Vagina (tissue), 2 donors: ENCODE data around the gene SBK1. TPM values are rescaled to one million over a fixed set of nuclear protein-coding genes. Genes with fewer than 3 reads are reported as not detected.

ENCODE experiments used
- DNase-seq, 2 donors: peaks; one replicate each; pipeline ENCODE4 v3.0.0-alpha.2; 2017; ENCODE audit errors: extremely low spot score in 2 of 2
- H3K27ac ChIP-seq: fragments of 200-600 bp; sonication (generic); one replicate; pipeline ENCODE4 v1.5.1; 2019
- H3K27me3 ChIP-seq: fragments of 200-600 bp; sonication (generic); one replicate; pipeline ENCODE4 v1.5.1; 2019
- H3K36me3 ChIP-seq, 2 donors: fragments of 200-600 bp; sonication (generic); one replicate each; pipeline ENCODE4 v1.5.1; 2017 to 2019
- H3K4me1 ChIP-seq: fragments of 200-600 bp; sonication (generic); one replicate; pipeline ENCODE4 v1.5.1; 2019
- H3K4me3 ChIP-seq, 2 donors: fragments of 200-600 bp; sonication (generic); 1 replicate in 1 of 2; 2 replicates in 1 of 2; pipeline ENCODE4 v1.5.1; 2016 to 2019
- H3K9me3 ChIP-seq: fragments of 200-600 bp; sonication (generic); one replicate; pipeline ENCODE4 v1.5.1; 2019
- CTCF ChIP-seq, 3 experiments: fragments of 450-650 bp in 2 of 3; fragments of 200-600 bp in 1 of 3; sonication (generic) in 1 of 3; IDR thresholded peaks; one replicate each; pipeline ENCODE4 v1.5.1; 2017 to 2019; ENCODE audit warnings: antibody characterized with exemption in 3 of 3, mild to moderate bottlenecking in 2 of 3, moderate library complexity in 2 of 3
- POLR2A ChIP-seq, 2 donors: fragments of 450-650 bp; IDR thresholded peaks; one replicate each; pipeline ENCODE4 v1.6.1; 2017; ENCODE audit warnings: antibody characterized with exemption in 2 of 2, mild to moderate bottlenecking in 2 of 2, moderate library complexity in 2 of 2
- POLR2AphosphoS5 ChIP-seq, 2 donors: sonication (generic); formaldehyde crosslinking; IDR thresholded peaks; one replicate each; pipeline ENCODE4 v1.9.0; 2017; ENCODE audit warnings: antibody characterized with exemption in 2 of 2, mild to moderate bottlenecking in 2 of 2, low read depth in 1 of 2; ENCODE audit not compliant: insufficient read depth in 1 of 2
- intact Hi-C: fragments of 100-400 bp; cut with DNase I; formaldehyde crosslinking; loops from one replicate; pipeline ENCODE4 v1.15.1; 2023
- total RNA-seq: library from RNA; depleted of rRNA; stranded (reverse); fragments of >200 nt; gene quantifications from one replicate; pipeline ENCODE4 v1.2.3, GENCODE V29; 2016

Gene SBK1
- total RNA-seq, 1 donor from 2014 or later: 0.25 TPM

GRCh38 chr16:28261942-28262341, 30.4 kb upstream of the SBK1 start:
- Histone ChIP-seq H3K36me3 (no peaks in the 10 kb centered on the region), H3K27me3 (no peaks in the 10 kb centered on the region), H3K9me3 (no peaks in the 10 kb centered on the region), H3K27ac (no peak overlapping the region), H3K4me3 (no peak overlapping the region), H3K4me1 (peaks cover 9% of the 10 kb centered on the region)
- no peak for DNase-seq
- intact Hi-C loops: no loop called here
- TF ChIP-seq CTCF (IDR thresholded peaks at IDR 0.05) (no peak), POLR2A (IDR thresholded peaks at IDR 0.05) (no peak), POLR2AphosphoS5 (IDR thresholded peaks at IDR 0.05; ENCODE audit: insufficient read depth in 1 of 2, low read depth in 1 of 2) (no peak)

- Histone ChIP-seq H3K4me3 (no peak overlapping the region), H3K27me3 (no peaks in the 10 kb centered on the region), H3K4me1 (peaks cover 7% of the 10 kb centered on the region), H3K27ac (no peak overlapping the region), H3K36me3 (no peaks in the 10 kb centered on the region), H3K9me3 (no peaks in the 10 kb centered on the region)
- intact Hi-C loops: no loop called here
- no peak for TF ChIP-seq POLR2AphosphoS5 (IDR thresholded peaks at IDR 0.05; ENCODE audit: insufficient read depth in 1 of 2, low read depth in 1 of 2)
- no peak for TF ChIP-seq POLR2A (IDR thresholded peaks at IDR 0.05)
- no peak for TF ChIP-seq CTCF (IDR thresholded peaks at IDR 0.05)
- no peak for DNase-seq
These were observed 29.0 kb upstream of the SBK1 start for GRCh38 chr16:28263305-28263704.

GRCh38 chr16:28264656-28265055, 27.7 kb upstream of the SBK1 start:
- DNase-seq: no peak
- no peaks in the 10 kb centered on the region for H3K9me3 ChIP-seq
- no peak overlapping the region for H3K27ac ChIP-seq
- no peaks in the 10 kb centered on the region for H3K4me1 ChIP-seq
- intact Hi-C loops: no loop called here
- H3K4me3 ChIP-seq: no peak overlapping the region
- no peaks in the 10 kb centered on the region for H3K36me3 ChIP-seq
- TF ChIP-seq POLR2AphosphoS5 (IDR thresholded peaks at IDR 0.05; ENCODE audit: insufficient read depth in 1 of 2, low read depth in 1 of 2) (no peak), CTCF (IDR thresholded peaks at IDR 0.05) (no peak), POLR2A (IDR thresholded peaks at IDR 0.05) (no peak)
- no peaks in the 10 kb centered on the region for H3K27me3 ChIP-seq

- Histone ChIP-seq H3K4me1 (no peaks in the 10 kb centered on the region), H3K4me3 (no peak overlapping the region), H3K9me3 (no peaks in the 10 kb centered on the region), H3K27me3 (no peaks in the 10 kb centered on the region), H3K36me3 (no peaks in the 10 kb centered on the region), H3K27ac (no peak overlapping the region)
- intact Hi-C loops: no loop called here
- TF ChIP-seq CTCF (IDR thresholded peaks at IDR 0.05) (no peak), POLR2A (IDR thresholded peaks at IDR 0.05) (no peak), POLR2AphosphoS5 (IDR thresholded peaks at IDR 0.05; ENCODE audit: insufficient read depth in 1 of 2, low read depth in 1 of 2) (no peak)
- DNase-seq: no peak
These were observed 26.5 kb upstream of the SBK1 start for GRCh38 chr16:28265822-28266221.

GRCh38 chr16:28267356-28267755, 25.0 kb upstream of the SBK1 start:
- no peak for TF ChIP-seq CTCF (IDR thresholded peaks at IDR 0.05)
- no peak for TF ChIP-seq POLR2AphosphoS5 (IDR thresholded peaks at IDR 0.05; ENCODE audit: insufficient read depth in 1 of 2, low read depth in 1 of 2)
- no peak for TF ChIP-seq POLR2A (IDR thresholded peaks at IDR 0.05)
- DNase-seq: no peak
- H3K9me3 ChIP-seq: no peaks in the 10 kb centered on the region
- H3K36me3 ChIP-seq: no peaks in the 10 kb centered on the region
- H3K27me3 ChIP-seq: no peaks in the 10 kb centered on the region
- H3K27ac ChIP-seq: no peak overlapping the region
- no peak overlapping the region for H3K4me3 ChIP-seq
- H3K4me1 ChIP-seq: no peaks in the 10 kb centered on the region
- intact Hi-C loops: no loop called here
